Measurements from ENCODE around the gene BRD9.

DNA sequence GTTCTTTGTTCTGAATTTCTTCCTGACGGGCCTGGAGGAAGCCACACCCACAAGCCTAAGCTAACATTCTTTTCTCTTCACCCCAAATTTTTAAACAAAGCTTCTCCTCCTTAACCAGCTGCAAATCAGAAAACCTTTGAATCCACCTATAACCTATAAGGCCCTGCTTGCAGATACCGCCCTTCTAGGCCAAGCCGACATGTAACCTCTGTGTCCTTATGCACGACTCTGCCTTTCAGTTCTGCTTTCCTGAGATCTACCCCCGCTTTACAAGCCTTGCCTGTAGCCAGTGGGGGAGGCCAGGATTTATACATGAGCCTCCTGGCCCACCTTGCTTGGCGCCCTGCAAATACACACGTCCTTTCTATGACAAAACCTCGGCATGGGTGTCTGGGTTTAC is 19.3 kb downstream of the BRD9 start:
- TF ChIP-seq, protein P1, sequence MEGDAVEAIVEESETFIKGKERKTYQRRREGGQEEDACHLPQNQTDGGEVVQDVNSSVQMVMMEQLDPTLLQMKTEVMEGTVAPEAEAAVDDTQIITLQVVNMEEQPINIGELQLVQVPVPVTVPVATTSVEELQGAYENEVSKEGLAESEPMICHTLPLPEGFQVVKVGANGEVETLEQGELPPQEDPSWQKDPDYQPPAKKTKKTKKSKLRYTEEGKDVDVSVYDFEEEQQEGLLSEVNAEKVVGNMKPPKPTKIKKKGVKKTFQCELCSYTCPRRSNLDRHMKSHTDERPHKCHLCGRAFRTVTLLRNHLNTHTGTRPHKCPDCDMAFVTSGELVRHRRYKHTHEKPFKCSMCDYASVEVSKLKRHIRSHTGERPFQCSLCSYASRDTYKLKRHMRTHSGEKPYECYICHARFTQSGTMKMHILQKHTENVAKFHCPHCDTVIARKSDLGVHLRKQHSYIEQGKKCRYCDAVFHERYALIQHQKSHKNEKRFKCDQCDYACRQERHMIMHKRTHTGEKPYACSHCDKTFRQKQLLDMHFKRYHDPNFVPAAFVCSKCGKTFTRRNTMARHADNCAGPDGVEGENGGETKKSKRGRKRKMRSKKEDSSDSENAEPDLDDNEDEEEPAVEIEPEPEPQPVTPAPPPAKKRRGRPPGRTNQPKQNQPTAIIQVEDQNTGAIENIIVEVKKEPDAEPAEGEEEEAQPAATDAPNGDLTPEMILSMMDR (IDR thresholded peaks at IDR 0.05; ENCODE audit: insufficient read depth, low read depth, low read length): no peak
- TF ChIP-seq EZH2 (IDR thresholded peaks at IDR 0.05; ENCODE audit: insufficient read depth, low read length): no peak

Measured in astrocyte (in vitro differentiated cells and primary cell).